Activated CD4-positive, alpha-beta T cell treated with anti-CD3 and anti-CD28 coated beads, Interleukin-2, amount 50 U/mL, for 24 hours (primary cell): Measurements from ENCODE around the gene CD38.

Experiments
- DNase-seq, 2 donors: peaks; one replicate each; pipeline ENCODE4 v3.0.0-alpha.2; 2020; ENCODE audit warnings: low read depth in 1 of 2, low spot score in 1 of 2

The CD38 gene

DNA sequence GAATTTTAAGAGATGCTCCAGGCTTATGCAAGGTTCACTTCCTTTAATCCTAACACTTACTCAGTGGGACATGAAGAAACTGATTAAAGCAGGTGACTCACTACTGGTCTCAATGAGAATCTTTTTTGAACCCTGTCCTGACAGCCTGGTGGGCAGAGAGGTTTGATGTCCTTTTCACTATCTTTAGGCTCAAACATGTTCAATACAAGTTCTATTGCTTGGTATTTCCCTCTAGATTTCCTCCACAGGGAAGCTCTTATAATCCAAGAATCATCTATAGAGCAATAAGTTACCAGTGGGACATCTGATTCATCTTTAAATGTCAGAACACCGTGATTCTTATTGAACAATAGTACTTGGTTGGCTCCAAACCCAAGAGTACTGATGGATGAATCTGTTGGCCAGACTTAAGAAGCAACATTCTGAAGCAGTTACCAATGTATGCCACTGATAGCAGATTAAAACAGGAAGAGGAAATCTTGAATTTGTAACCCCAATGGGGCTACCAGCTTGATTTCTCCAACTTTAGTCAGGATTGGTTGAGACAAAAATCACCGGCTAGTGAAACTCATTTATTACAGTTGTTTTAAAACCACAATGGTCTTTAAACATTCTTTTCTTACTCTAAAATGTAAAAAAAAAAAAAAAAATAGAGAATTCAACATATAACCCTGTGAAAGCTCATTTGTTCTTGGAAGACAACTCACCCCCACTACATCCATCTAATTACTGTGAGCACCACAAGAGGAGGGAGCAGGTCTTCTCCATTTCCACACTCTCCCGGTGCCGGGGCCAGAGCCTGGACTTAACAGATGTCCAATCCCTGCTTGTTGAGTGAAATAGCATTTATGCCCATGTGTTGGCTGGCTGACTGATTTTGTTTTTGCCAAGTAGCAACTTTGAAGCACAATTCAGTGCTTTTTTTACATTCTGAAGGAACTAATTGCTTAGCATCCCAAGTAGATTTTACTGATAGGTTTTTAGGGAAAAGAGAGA is 117.1 kb downstream of the CD38 start:
- no peak for DNase-seq

DNA sequence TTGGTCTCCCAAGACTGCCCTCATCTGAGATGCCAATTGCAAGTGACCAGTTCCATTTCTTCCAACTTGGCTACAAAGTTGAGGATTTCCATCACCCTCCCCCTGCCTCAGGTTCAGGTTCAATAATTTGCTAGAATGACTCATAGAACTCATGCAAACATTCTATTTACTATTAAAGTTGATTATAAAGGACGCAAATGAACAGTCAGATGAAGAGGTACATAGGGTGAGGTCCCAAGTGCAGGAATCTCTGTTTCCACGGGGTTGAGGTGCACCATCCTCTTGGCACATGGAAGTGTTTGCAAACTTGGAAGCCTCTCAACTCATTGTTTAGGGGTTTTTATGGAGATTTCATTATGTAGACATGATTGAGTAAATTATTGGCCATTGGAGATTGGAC is 119.4 kb downstream of the CD38 start:
- DNase-seq, result no peak

DNA sequence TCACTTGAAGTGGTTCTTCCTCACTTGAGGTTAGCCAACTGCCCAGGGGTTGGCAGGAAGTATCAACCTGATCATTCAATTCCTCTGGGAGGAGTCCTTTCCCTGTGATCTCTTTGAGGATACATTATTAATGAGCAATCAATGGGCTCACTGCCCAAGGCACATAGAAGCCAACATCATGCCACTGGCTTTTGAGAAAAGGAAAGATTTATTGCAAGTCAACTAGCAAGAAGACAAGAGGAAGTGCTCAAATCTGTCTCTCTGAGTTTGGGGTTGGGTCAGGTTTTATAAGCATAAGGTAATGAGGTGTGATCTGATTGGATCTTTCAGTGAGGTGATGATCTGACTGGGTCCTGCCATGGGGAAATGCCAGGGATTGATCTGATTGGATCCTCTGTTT is 120.8 kb downstream of the CD38 start:
- DNase-seq, result no peak

DNA sequence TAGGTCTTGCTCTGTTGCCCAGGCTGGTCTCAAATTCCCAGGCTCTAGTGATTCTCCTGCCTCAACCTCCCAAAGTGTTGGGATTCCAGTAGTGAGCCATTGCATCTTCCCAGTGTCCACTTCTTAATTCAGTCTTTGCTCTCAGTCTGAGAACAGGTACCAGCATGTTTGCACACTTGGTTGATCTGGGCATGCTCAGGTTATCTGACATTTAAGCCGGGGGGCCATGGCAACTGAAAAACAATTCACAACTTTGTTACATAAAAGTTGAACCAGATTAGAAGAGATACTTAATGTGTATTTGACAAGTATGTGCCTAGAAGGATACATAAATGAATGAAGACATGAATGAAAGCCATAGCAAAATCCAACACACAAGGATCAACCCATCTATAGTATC is 121.4 kb downstream of the CD38 start:
- DNase-seq, result no peak

DNA sequence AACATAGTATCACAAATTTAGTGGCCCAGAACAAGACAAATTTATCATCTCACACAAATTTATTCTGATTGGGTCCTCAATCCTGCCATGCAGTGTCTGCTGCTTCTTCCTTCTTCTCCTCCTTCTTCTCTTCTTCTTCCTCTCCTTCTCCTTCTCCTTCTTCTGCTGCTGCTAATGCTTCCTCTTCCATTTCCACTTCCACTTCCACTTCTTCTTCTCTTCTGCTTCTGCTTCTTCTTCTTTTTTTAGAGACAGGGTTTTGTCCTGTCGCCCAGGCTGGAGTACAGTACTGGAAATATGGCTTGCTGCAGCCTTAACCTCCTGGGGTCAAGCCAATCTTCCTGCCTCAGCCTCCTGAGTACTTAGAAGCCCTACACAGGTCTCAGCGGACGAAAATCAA is 122.9 kb downstream of the CD38 start:
- no peak for DNase-seq

DNA sequence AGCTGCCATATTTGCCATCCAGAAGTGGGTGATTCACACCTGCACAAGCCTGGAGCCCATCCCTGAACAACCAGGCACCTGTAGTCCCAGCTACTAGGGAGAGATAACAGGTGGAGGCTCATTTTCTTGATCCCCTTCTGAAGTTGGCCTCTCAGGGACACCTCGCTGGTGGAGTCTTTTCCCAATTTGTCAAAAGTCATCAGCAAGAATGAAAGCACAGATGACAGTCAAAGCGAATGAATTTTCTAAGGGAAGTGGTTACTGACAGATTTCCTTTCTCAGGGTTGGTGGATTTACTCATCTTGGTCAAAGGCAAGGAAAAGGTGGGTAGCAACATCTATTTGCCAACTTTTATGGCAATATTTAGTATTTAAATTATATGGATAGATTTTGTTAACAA is 123.9 kb downstream of the CD38 start:
- no peak for DNase-seq

DNA sequence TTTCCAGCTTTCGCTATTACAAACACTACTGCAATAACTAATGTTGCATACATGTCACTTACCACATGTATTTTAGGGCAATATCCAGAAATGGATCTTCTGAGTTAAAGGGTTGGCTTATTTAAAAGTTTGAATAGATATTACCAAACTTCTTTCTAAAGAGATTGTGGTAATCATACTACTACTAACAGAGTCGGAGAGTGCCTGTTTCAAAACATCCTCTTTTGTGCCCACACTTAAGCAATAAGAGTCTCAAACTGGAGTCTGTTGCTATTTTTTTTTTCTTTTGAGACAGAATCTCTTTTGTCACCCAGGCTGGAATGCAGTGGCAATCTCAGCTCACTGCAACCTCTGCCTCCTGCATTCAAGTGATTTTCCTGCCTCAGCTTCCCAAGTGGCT is 124.6 kb downstream of the CD38 start:
- DNase-seq, result no peak
